HG03060 (cell line): ENCODE measurements around the gene GPN2.
"Not testable (repeated sequence)": the region's sequence is repeated elsewhere in the genome, so short reads cannot be mapped to it uniquely, and the experiment has no call there.

Source experiments
- ATAC-seq: cut with Tn5 transposase; IDR thresholded peaks from one replicate; pipeline ENCODE4 v1.9.1; 2021; ENCODE audit warnings: low read depth, moderate number of reproducible peaks; ENCODE audit not compliant: unreplicated experiment

GPN2 gene

GRCh38 chr1:26838474-26839338, 51.4 kb downstream of the GPN2 start:
- ATAC-seq: peak; percentile 72

- not testable (repeated sequence) for ATAC-seq
Observed at GRCh38 chr1:26837665-26838064, 52.4 kb downstream of the GPN2 start.

- peak; percentile 52 for ATAC-seq
Observed at GRCh38 chr1:26833432-26834405, 56.4 kb downstream of the GPN2 start.

GRCh38 chr1:26832249-26832960, 57.7 kb downstream of the GPN2 start:
- no peak for ATAC-seq

- no peak for ATAC-seq
Observed at GRCh38 chr1:26831546-26832248, 58.4 kb downstream of the GPN2 start.

GRCh38 chr1:26831059-26831458, 59.0 kb downstream of the GPN2 start:
- ATAC-seq: no peak

GRCh38 chr1:26829184-26829911, 60.7 kb downstream of the GPN2 start:
- ATAC-seq: no peak

- ATAC-seq: no peak
Observed at GRCh38 chr1:26828411-26828991, 61.6 kb downstream of the GPN2 start.

- ATAC-seq: no peak
Observed at GRCh38 chr1:26827663-26828062, 62.4 kb downstream of the GPN2 start.

- no peak for ATAC-seq
Observed at GRCh38 chr1:26827106-26827604, 62.9 kb downstream of the GPN2 start.

GRCh38 chr1:26826261-26827105, 63.6 kb downstream of the GPN2 start, which contains the start of gene ZDHHC18:
TSS of gene ZDHHC18 (plus strand) at chr1:26826688. CDS start at chr1:26826805, 117 bp downstream.
- ATAC-seq: no peak
